NB4 (cell line): ENCODE measurements around the gene LRRC27.

Experiments used
- DNase-seq: peaks from one replicate; pipeline ENCODE4 v3.0.0; 2010; ENCODE audit warnings: low read depth
- H3K4me3 ChIP-seq: one replicate; pipeline ENCODE4 v1.5.1; 2011; ENCODE audit warnings: mild to moderate bottlenecking, low read depth, low read length, moderate library complexity
- CTCF ChIP-seq: IDR thresholded peaks from one replicate; pipeline ENCODE4 v1.5.1; 2012; ENCODE audit warnings: low read depth, low read length
- MAX ChIP-seq: IDR thresholded peaks from 2 replicates; pipeline ENCODE4 v1.6.1; 2011; ENCODE audit warnings: low read depth, low read length
- MYC ChIP-seq: IDR thresholded peaks from 2 replicates; pipeline ENCODE4 v1.6.1; 2011; ENCODE audit warnings: low read depth, low read length
- POLR2A ChIP-seq: IDR thresholded peaks from 2 replicates; pipeline ENCODE4 v1.6.1; 2011; ENCODE audit warnings: mild to moderate bottlenecking; ENCODE audit not compliant: insufficient read length; ENCODE audit errors: extremely low read depth

LRRC27 gene

GRCh38 chr10:132397036-132397541 lies 65.1 kb downstream of the LRRC27 start, which contains the start of gene PWWP2B:
TSS of gene PWWP2B (plus strand) at chr10:132397200. CDS start at chr10:132397227, 27 bp downstream.
- TF ChIP-seq CTCF (no peak), MYC (no peak), MAX (no peak; the same call in 1 of the 2 replicates), POLR2A (no peak)
- peak within 1 kb of the TSS; percentile 74 for H3K4me3 ChIP-seq
- peak; percentile 55 for DNase-seq

- peak; percentile 86 for DNase-seq
- peak; percentile 69 for TF ChIP-seq MAX
- no peak for TF ChIP-seq CTCF
- peak; percentile 52 for TF ChIP-seq MYC
- no peak for TF ChIP-seq POLR2A
- H3K4me3 ChIP-seq = peak overlapping the region; percentile 74
Measured at GRCh38 chr10:132397671-132398565, 65.9 kb downstream of the LRRC27 start.

- no peak for DNase-seq
- TF ChIP-seq MAX (no peak), POLR2A (no peak), CTCF (no peak), MYC (no peak)
- peak overlapping the region; percentile 74 for H3K4me3 ChIP-seq
Measured at GRCh38 chr10:132398566-132398991, 66.6 kb downstream of the LRRC27 start.

GRCh38 chr10:132399117-132400035 lies 67.4 kb downstream of the LRRC27 start:
- DNase-seq = no peak
- TF ChIP-seq MAX (no peak), MYC (no peak), POLR2A (no peak), CTCF (no peak)
- no peak overlapping the region for H3K4me3 ChIP-seq

GRCh38 chr10:132400041-132400546 lies 68.1 kb downstream of the LRRC27 start:
- no peak overlapping the region for H3K4me3 ChIP-seq

More at GRCh38 chr10:132400041-132400546, 68.1 kb downstream of the LRRC27 start:
- no peak for TF ChIP-seq MYC
- DNase-seq = no peak
